HepG2 (cell line): ENCODE measurements around the gene LDLR. TPM values are rescaled to one million over a fixed set of nuclear protein-coding genes. Genes with fewer than 3 reads are reported as not detected.
A peak's percentile ranks its signal among the peaks of the same experiment; 100 is the strongest.

ENCODE experiments used
- ATAC-seq: fragments of 200-7000 bp; cut with Tn5 transposase; 3 replicates; pipeline ENCODE4 v1.9.1; 2020; ENCODE audit warnings: mild to moderate bottlenecking, moderate library complexity
- BruUV-seq: library from RNA; stranded (reverse); fragments of 400-500 nt; replicated peaks from 2 replicates; lab custom pipeline; 2021; lab: Mats Ljungman, UMichigan
- CTCF ChIA-PET: fragments of 300-600 bp; formaldehyde crosslinking; extraction: SDS; loops from one replicate; lab custom pipeline; 2021; ENCODE audit warnings: low total read pairs, inconsistent platforms, low intra/inter-chr PET ratio; lab: Yijun Ruan, JAX
- POLR2A ChIA-PET: fragments of 350-600 bp; sonication (Branson Sonifier 250); formaldehyde crosslinking; loops from one replicate; lab custom pipeline; 2020; ENCODE audit warnings: antibody characterized with exemption, inconsistent platforms; lab: Yijun Ruan, JAX
- DNase-seq: peaks from one replicate; pipeline ENCODE4 v3.0.0-alpha.2; 2015; ENCODE audit warnings: low spot score
- FAIRE-seq: peaks from 3 replicates; lab custom pipeline; 2011; peaks lifted over from hg19 to GRCh38; lab: Jason Lieb, UNC
- H2AFZ ChIP-seq: one replicate; pipeline ENCODE4 v1.6.1; 2011; ENCODE audit warnings: low read length, inconsistent platforms
- H3K27ac ChIP-seq: fragments of 300-600 bp; 3 replicates; pipeline ENCODE4 v1.8.0; 2011; ENCODE audit warnings: mixed run types, mild to moderate bottlenecking, mixed read lengths, low read length, inconsistent platforms; ENCODE audit not compliant: insufficient read depth; ENCODE audit errors: extremely low read length
- H3K27me3 ChIP-seq, 2 experiments: fragments of 200-600 bp in 1 of 2; 2 replicates in 1 of 2; 3 replicates in 1 of 2; pipeline versions ENCODE4 v1.6.0 to v1.8.0; 2011; ENCODE audit warnings: low read length in 2 of 2, mild to moderate bottlenecking in 2 of 2, moderate library complexity in 2 of 2, inconsistent platforms in 1 of 2; ENCODE audit not compliant: insufficient read depth in 2 of 2, control insufficient read depth in 1 of 2
- H3K36me3 ChIP-seq, 2 experiments: fragments of 200-600 bp in 1 of 2; replicated peaks in 1 of 2; 2 replicates in 1 of 2; 3 replicates in 1 of 2; pipeline versions ENCODE4 v1.5.1 to v1.8.0; 2011; ENCODE audit warnings: low read length in 2 of 2, inconsistent platforms in 1 of 2; ENCODE audit not compliant: insufficient read depth in 2 of 2, control insufficient read depth in 1 of 2
- H3K4me1 ChIP-seq: 2 replicates; pipeline ENCODE4 v1.5.1; 2012; ENCODE audit warnings: low read length, inconsistent platforms; ENCODE audit not compliant: insufficient read depth
- H3K4me2 ChIP-seq: 2 replicates; pipeline ENCODE4 v1.6.0; 2011; ENCODE audit warnings: low read depth, low read length, inconsistent platforms
- H3K4me3 ChIP-seq, 3 experiments: fragments of 200-600 bp in 1 of 3; sonication (generic), shearing (Covaris generic) in 1 of 3; replicated peaks in 1 of 3; 2 replicates each; pipeline ENCODE4 v1.5.1; 2011 to 2016; ENCODE audit warnings: low read length in 3 of 3, inconsistent platforms in 2 of 3, low read depth in 2 of 3, mild to moderate bottlenecking in 2 of 3, control low read depth in 1 of 3, mixed read lengths in 1 of 3; ENCODE audit not compliant: insufficient read depth in 1 of 3
- H3K79me2 ChIP-seq: one replicate; pipeline ENCODE4 v1.6.1; 2011; ENCODE audit warnings: low read length, inconsistent platforms; ENCODE audit not compliant: insufficient read depth
- H3K9ac ChIP-seq: 2 replicates; pipeline ENCODE4 v1.6.0; 2011; ENCODE audit warnings: mild to moderate bottlenecking, low read depth, low read length, inconsistent platforms; ENCODE audit not compliant: insufficient read depth
- H3K9me3 ChIP-seq: 2 replicates; pipeline ENCODE4 v1.5.1; 2012; ENCODE audit warnings: mild to moderate bottlenecking, low read length
- H4K20me1 ChIP-seq: 2 replicates; pipeline ENCODE4 v1.6.0; 2011; ENCODE audit warnings: inconsistent platforms, mild to moderate bottlenecking, low read length, moderate library complexity; ENCODE audit not compliant: insufficient read depth
- HDAC1 ChIP-seq: sonication (generic); formaldehyde crosslinking; IDR thresholded peaks from 2 replicates; pipeline ENCODE4 v1.5.1; 2020; ENCODE audit warnings: mild to moderate bottlenecking, missing genetic modification reagents
- HIVEP1 ChIP-seq: sonication (generic); formaldehyde crosslinking; IDR thresholded peaks from 2 replicates; pipeline ENCODE4 v1.4.0; 2020; ENCODE audit warnings: mild to moderate bottlenecking, missing genetic modification reagents
- KDM3A ChIP-seq: IDR thresholded peaks from 2 replicates; pipeline ENCODE4 v1.6.1; 2018; ENCODE audit warnings: low read depth, missing compliant biosample characterization
- NR2C2 ChIP-seq: sonication (generic); formaldehyde crosslinking; IDR thresholded peaks from 2 replicates; pipeline ENCODE4 v1.4.0; 2020; ENCODE audit warnings: missing genetic modification reagents, mild to moderate bottlenecking, moderate library complexity, borderline replicate concordance
- NR2F6 ChIP-seq, 2 experiments: IDR thresholded peaks; 2 replicates each; pipeline ENCODE4 v1.6.1; 2016; ENCODE audit warnings: antibody characterized with exemption in 1 of 2, mild to moderate bottlenecking in 1 of 2
- SNAPC2 ChIP-seq: sonication (generic); formaldehyde crosslinking; IDR thresholded peaks from 2 replicates; pipeline ENCODE4 v1.8.1; 2022; ENCODE audit warnings: mild to moderate bottlenecking, missing genetic modification reagents
- TRIM24 ChIP-seq: sonication (generic); formaldehyde crosslinking; IDR thresholded peaks from 2 replicates; pipeline ENCODE4 v1.8.0; 2022; ENCODE audit warnings: mild to moderate bottlenecking, missing genetic modification reagents
- YEATS2 ChIP-seq: sonication (generic); formaldehyde crosslinking; IDR thresholded peaks from 2 replicates; pipeline ENCODE4 v1.4.0; 2020; ENCODE audit warnings: missing genetic modification reagents, borderline replicate concordance
- ZNF256 ChIP-seq: sonication (generic); formaldehyde crosslinking; conservative IDR thresholded peaks from 2 replicates; pipeline ENCODE4 v1.4.0; 2020; ENCODE audit warnings: missing genetic modification reagents
- ZNF280D ChIP-seq: sonication (generic); formaldehyde crosslinking; IDR thresholded peaks from 2 replicates; pipeline ENCODE4 v1.5.1; 2020; ENCODE audit warnings: mild to moderate bottlenecking, missing genetic modification reagents
- ZNF768 ChIP-seq: sonication (generic); formaldehyde crosslinking; IDR thresholded peaks from 2 replicates; pipeline ENCODE4 v1.4.0; 2020; ENCODE audit warnings: missing genetic modification reagents
- ZNF772 ChIP-seq: sonication (generic); formaldehyde crosslinking; IDR thresholded peaks from 2 replicates; pipeline ENCODE4 v1.5.0; 2020; ENCODE audit warnings: mild to moderate bottlenecking, missing genetic modification reagents
- WGBS: methylation state at CpG from one replicate; pipeline ENCODE4 v1.1.6; 2017; ENCODE audit warnings: low lambda C conversion rate; 5-methylcytosine and 5-hydroxymethylcytosine counted together
- in situ Hi-C: cut with HindIII; loops from 2 replicates; pipeline ENCODE4 v1.10.0; 2017; ENCODE audit warnings: low pct_unique_long_range_greater_than_20kb; ENCODE audit not compliant: extremely low pct_ligation_motif_present
- intact Hi-C: fragments of 100-400 bp; cut with micrococcal nuclease; formaldehyde crosslinking; loops from one replicate; pipeline ENCODE4 v1.10.0; 2022; ENCODE audit not compliant: unreplicated experiment
- polyA plus RNA-seq, 8 experiments: library from polyadenylated mRNA; depleted of rRNA in 3 of 8; stranded (reverse) in 7 of 8; unstranded in 1 of 8; fragments of >200 nt; fragmentation: Illumina TruSeq in 4 of 8; extraction: Trizol in 4 of 8; gene quantifications; 2 replicates each; pipeline versions ENCODE4 v1.2.1 to v1.2.3, GENCODE V29; 2011 to 2016; ENCODE audit warnings: low read depth in 4 of 8, missing spikeins in 1 of 8, mixed read lengths in 1 of 8; ENCODE audit not compliant: insufficient read depth in 1 of 8
- total RNA-seq, 5 experiments: library from RNA; depleted of rRNA; stranded (reverse); fragments of >200 nt; fragmentation: Illumina TruSeq; extraction: Trizol; gene quantifications; 2 replicates each; pipeline ENCODE4 v1.2.3, GENCODE V29; 2016; ENCODE audit warnings: low read depth in 1 of 5

LDLR gene
- total and polyA plus RNA-seq, 2 of the 13 experiments (the other 11 are each of a cell fraction or from before 2014, with no cell fraction given), result 51.6 to 92.5 TPM

GRCh38 chr19:11169896-11170678 is 80.8 kb downstream of the LDLR start:
- no TSS peak for BruUV-seq
- no peak overlapping the region for H3K4me2 ChIP-seq
- no peaks in the 10 kb centered on the region for H3K27me3 ChIP-seq
- H3K9me3 ChIP-seq, result no peaks in the 10 kb centered on the region
- intact Hi-C loops, result no loop called here
- H2AFZ ChIP-seq, result no peak overlapping the region
- no peak overlapping the region for H3K4me3 ChIP-seq
- FAIRE-seq, result no peak
- no peaks in the 10 kb centered on the region for H3K4me1 ChIP-seq
- ChIA-PET CTCF (no interaction called here), POLR2A (no interaction called here)
- in situ Hi-C loops, result no loop called here
- no peaks in the 10 kb centered on the region for H4K20me1 ChIP-seq
- TF ChIP-seq HDAC1 (no peak), SNAPC2 (no peak), HIVEP1 (no peak), TRIM24 (CRISPR knock-in tag) (no peak), KDM3A (no peak), YEATS2 (CRISPR knock-in tag) (no peak), ZNF768 (CRISPR knock-in tag) (peak; percentile 40; the same call in 1 of the 2 replicates), ZNF772 (CRISPR knock-in tag) (no peak)
- TF ChIP-seq, all 625 proteins: peak for 1
- WGBS, result 98% methylated on average over 23 of the region's 31 CpGs
- ATAC-seq (no peak), DNase-seq (no peak)
- no peak overlapping the region for H3K9ac ChIP-seq
- peaks cover 6 to 20% of the 10 kb centered on the region in 2 experiments; a peak in 3 of 5 replicates for H3K36me3 ChIP-seq
- H3K79me2 ChIP-seq, result no peaks in the 10 kb centered on the region
- H3K27ac ChIP-seq, result no peak overlapping the region

- Histone ChIP-seq H3K9me3 (no peaks in the 10 kb centered on the region), H3K9ac (no peak overlapping the region), H3K27ac (no peak overlapping the region), H3K4me3 (no peak overlapping the region), H3K27me3 (no peaks in the 10 kb centered on the region), H3K36me3 (peaks cover 4 to 20% of the 10 kb centered on the region in 2 experiments; a peak in 3 of 5 replicates), H2AFZ (no peak overlapping the region), H3K4me2 (no peak overlapping the region), H3K79me2 (no peaks in the 10 kb centered on the region), H3K4me1 (no peaks in the 10 kb centered on the region), H4K20me1 (no peaks in the 10 kb centered on the region)
- DNase-seq, result no peak
- CTCF ChIA-PET, result no interaction called here
- intact Hi-C loops, result no loop called here
- BruUV-seq, result no TSS peak
- FAIRE-seq, result no peak
- 0 out of 3 replicates have a peak, but pooled peaks have one; percentile 28 for ATAC-seq
- in situ Hi-C loops, result no loop called here
- WGBS, result 80% methylated on average over 5 of the region's 5 CpGs
- POLR2A ChIA-PET, result no interaction called here
- no peak for TF ChIP-seq ZNF280D (CRISPR knock-in tag)
- no peak for TF ChIP-seq HIVEP1
- 0 out of 2 replicates have a peak, but pooled peaks have one; percentile 10 for TF ChIP-seq NR2F6 (IDR thresholded peaks at IDR 0.05)
- peak; percentile 49; the same call in 1 of the 2 replicates for TF ChIP-seq NR2F6 (CRISPR knock-in tag; IDR thresholded peaks at IDR 0.05)
- TF ChIP-seq NR2C2 (CRISPR knock-in tag), result 0 out of 2 replicates have a peak, but pooled peaks have one; percentile 25
- no peak for TF ChIP-seq ZNF256 (CRISPR knock-in tag)
Observed at GRCh38 chr19:11171144-11171543, 81.9 kb downstream of the LDLR start.
